K562 (cell line): ENCODE data around the gene HAPLN2. TPM values are rescaled to one million over a fixed set of nuclear protein-coding genes. Genes with fewer than 3 reads are reported as not detected.

Source experiments
- ADNP ChIP-seq: fragments of 200-800 bp; sonication (Bioruptor generic); IDR thresholded peaks from 2 replicates; pipeline ENCODE4 v1.6.1; 2016; ENCODE audit warnings: missing genetic modification characterization, missing compliant biosample characterization
- BRD9 ChIP-seq: fragments of 450-650 bp; IDR thresholded peaks from 2 replicates; pipeline ENCODE4 v1.6.1; 2018; ENCODE audit warnings: low read depth; ENCODE audit not compliant: partially characterized antibody
- CBFB ChIP-seq: sonication (generic); formaldehyde crosslinking; IDR thresholded peaks from 2 replicates; pipeline ENCODE4 v1.4.0; 2020; ENCODE audit warnings: mild to moderate bottlenecking, missing genetic modification reagents
- CBX3 ChIP-seq, 2 experiments: IDR thresholded peaks; 1 replicate in 1 of 2; 2 replicates in 1 of 2; pipeline ENCODE4 v1.6.1; 2012; ENCODE audit warnings: inconsistent platforms in 2 of 2, low read length in 2 of 2, borderline replicate concordance in 1 of 2, control low read depth in 1 of 2
- ETV1 ChIP-seq: fragments of 450-650 bp; conservative IDR thresholded peaks from 2 replicates; pipeline ENCODE4 v1.6.1; 2016; ENCODE audit warnings: missing genetic modification characterization, control low read depth, low read depth, missing compliant biosample characterization
- EZH2 ChIP-seq: IDR thresholded peaks from 2 replicates; pipeline ENCODE4 v1.6.1; 2012; ENCODE audit warnings: low read depth, mild to moderate bottlenecking, inconsistent platforms, low read length, borderline replicate concordance
- FOXA1 ChIP-seq: fragments of 450-650 bp; IDR thresholded peaks from 2 replicates; pipeline ENCODE4 v1.6.1; 2016; ENCODE audit warnings: mild to moderate bottlenecking, borderline replicate concordance
- HDAC1 ChIP-seq, 2 experiments: fragments of 450-650 bp; IDR thresholded peaks; 2 replicates each; pipeline ENCODE4 v1.6.1; 2016 to 2017; ENCODE audit warnings: inconsistent platforms in 1 of 2, mild to moderate bottlenecking in 1 of 2, moderate library complexity in 1 of 2
- HDGF ChIP-seq: fragments of 450-650 bp; IDR thresholded peaks from 2 replicates; pipeline ENCODE4 v1.6.1; 2016
- PHF20 ChIP-seq: fragments of 450-650 bp; IDR thresholded peaks from 2 replicates; pipeline ENCODE4 v1.6.1; 2018; ENCODE audit not compliant: partially characterized antibody
- WHSC1 ChIP-seq: IDR thresholded peaks from one replicate; pipeline ENCODE4 v1.6.1; 2012; ENCODE audit warnings: low read length, control low read depth, inconsistent platforms
- ZKSCAN8 ChIP-seq: fragments of 200-800 bp; sonication (Bioruptor generic); IDR thresholded peaks from 2 replicates; pipeline ENCODE4 v1.6.1; 2016; ENCODE audit warnings: missing genetic modification characterization, missing compliant biosample characterization
- ZNF644 ChIP-seq: fragments of 200-800 bp; sonication (Bioruptor generic); IDR thresholded peaks from 2 replicates; pipeline ENCODE4 v1.6.1; 2016; ENCODE audit warnings: low read depth, missing genetic modification characterization, missing compliant biosample characterization
- ZNF766 ChIP-seq: fragments of 200-800 bp; sonication (Bioruptor generic); conservative IDR thresholded peaks from 2 replicates; pipeline ENCODE4 v1.6.1; 2016; ENCODE audit warnings: missing genetic modification characterization, missing compliant biosample characterization
- polyA plus RNA-seq, 8 experiments: library from polyadenylated mRNA; depleted of rRNA in 4 of 8; stranded (reverse) in 5 of 8; unstranded in 3 of 8; fragments of >200 nt; fragmentation: Nextera tagmentation in 2 of 8; fragmentation: Illumina TruSeq in 1 of 8; extraction: Ambion mirVana in 2 of 8; extraction: Trizol in 1 of 8; gene quantifications; 2 replicates each; pipeline versions ENCODE4 v1.2.1 to v1.2.3, GENCODE V29; 2011 to 2014; ENCODE audit warnings: inconsistent platforms in 1 of 8, missing spikeins in 1 of 8
- total RNA-seq, 7 experiments: library from RNA; depleted of rRNA in 6 of 7; stranded (reverse); fragments of >200 nt in 6 of 7; fragmentation: Illumina TruSeq in 2 of 7; extraction: Trizol in 2 of 7; gene quantifications; 2 replicates each; pipeline versions ENCODE4 v1.2.1 to v1.2.3, GENCODE V29; 2011 to 2021; ENCODE audit warnings: low replicate concordance in 1 of 7
- TF ChIP-seq, protein P1 (sequence below): fragments of 200-800 bp; sonication (Bioruptor generic); IDR thresholded peaks from 2 replicates; pipeline ENCODE4 v1.6.1; 2016; ENCODE audit warnings: missing genetic modification characterization, missing compliant biosample characterization
- TF ChIP-seq, protein P2 (sequence below), 2 experiments: IDR thresholded peaks; 2 replicates each; pipeline ENCODE4 v1.6.1; 2012; ENCODE audit warnings: improper control_type of control experiment in 2 of 2, low read depth in 2 of 2, low read length in 2 of 2, borderline replicate concordance in 1 of 2

The HAPLN2 gene
- total and polyA plus RNA-seq, 9 of the 15 experiments (the other 6 are each of a cell fraction or from before 2014, with no cell fraction given), result 0.14 to 5.2 (median 3.8) TPM; not detected in 4

DNA sequence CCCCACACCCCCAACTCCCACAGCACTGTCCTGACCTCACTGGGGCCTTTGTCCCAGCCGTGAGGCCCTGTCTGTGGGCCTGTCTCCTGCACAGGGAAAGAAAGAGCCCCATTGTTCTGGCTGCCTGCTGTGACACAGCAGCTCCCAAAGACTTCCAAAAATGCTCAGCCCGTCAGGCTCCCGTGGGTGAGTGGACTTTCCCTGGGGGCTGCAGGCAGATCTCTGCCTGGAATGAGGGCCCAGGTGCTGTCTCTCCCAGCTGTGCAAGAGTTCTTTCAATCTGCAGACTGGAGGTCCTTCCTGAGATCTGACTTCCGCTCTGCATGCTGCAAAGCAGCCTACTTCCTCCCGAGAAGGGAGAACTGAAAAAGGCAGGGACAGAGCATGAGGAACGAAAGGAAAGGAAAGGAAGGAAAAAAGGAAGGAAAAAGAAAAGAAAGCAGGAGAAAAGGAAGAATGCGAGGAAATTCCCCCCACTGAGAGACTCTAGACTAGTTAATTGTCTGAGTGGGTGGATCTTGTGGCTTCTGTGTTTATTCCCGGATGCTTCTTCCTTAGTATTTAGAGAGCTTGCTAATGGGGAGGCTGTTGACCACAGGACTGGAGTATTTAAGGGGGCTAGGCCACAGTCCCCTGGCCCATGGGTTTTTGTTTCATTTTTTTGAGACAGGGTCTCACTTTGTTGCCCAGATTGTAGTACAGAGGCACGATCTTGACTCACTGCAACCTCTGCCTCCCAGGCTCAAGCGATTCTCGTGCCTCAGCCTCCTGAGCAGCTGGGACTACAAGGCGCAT, 43.0 kb downstream of the HAPLN2 start (continued):
- 0 out of 2 replicates have a peak, but pooled peaks have one; percentile 15 for TF ChIP-seq ZKSCAN8
- TF ChIP-seq, protein P1, sequence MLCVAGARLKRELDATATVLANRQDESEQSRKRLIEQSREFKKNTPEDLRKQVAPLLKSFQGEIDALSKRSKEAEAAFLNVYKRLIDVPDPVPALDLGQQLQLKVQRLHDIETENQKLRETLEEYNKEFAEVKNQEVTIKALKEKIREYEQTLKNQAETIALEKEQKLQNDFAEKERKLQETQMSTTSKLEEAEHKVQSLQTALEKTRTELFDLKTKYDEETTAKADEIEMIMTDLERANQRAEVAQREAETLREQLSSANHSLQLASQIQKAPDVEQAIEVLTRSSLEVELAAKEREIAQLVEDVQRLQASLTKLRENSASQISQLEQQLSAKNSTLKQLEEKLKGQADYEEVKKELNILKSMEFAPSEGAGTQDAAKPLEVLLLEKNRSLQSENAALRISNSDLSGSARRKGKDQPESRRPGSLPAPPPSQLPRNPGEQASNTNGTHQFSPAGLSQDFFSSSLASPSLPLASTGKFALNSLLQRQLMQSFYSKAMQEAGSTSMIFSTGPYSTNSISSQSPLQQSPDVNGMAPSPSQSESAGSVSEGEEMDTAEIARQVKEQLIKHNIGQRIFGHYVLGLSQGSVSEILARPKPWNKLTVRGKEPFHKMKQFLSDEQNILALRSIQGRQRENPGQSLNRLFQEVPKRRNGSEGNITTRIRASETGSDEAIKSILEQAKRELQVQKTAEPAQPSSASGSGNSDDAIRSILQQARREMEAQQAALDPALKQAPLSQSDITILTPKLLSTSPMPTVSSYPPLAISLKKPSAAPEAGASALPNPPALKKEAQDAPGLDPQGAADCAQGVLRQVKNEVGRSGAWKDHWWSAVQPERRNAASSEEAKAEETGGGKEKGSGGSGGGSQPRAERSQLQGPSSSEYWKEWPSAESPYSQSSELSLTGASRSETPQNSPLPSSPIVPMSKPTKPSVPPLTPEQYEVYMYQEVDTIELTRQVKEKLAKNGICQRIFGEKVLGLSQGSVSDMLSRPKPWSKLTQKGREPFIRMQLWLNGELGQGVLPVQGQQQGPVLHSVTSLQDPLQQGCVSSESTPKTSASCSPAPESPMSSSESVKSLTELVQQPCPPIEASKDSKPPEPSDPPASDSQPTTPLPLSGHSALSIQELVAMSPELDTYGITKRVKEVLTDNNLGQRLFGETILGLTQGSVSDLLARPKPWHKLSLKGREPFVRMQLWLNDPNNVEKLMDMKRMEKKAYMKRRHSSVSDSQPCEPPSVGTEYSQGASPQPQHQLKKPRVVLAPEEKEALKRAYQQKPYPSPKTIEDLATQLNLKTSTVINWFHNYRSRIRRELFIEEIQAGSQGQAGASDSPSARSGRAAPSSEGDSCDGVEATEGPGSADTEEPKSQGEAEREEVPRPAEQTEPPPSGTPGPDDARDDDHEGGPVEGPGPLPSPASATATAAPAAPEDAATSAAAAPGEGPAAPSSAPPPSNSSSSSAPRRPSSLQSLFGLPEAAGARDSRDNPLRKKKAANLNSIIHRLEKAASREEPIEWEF (CRISPR knock-in tag), result 0 out of 2 replicates have a peak, but pooled peaks have one; percentile 62
- TF ChIP-seq HDGF, result peak; percentile 83
- peak; percentile 86; the same call in 1 of the 2 replicates for TF ChIP-seq ADNP (tag)
- TF ChIP-seq ETV1 (tag), result peak; percentile 48
- peak; percentile 29 for TF ChIP-seq BRD9
- TF ChIP-seq ZNF644 (tag), result peak; percentile 43; the same call in 1 of the 2 replicates
- peak in 1 of 2 experiments; percentile 23; a peak in 1 of 3 replicates for TF ChIP-seq CBX3 (IDR thresholded peaks at IDR 0.05; ENCODE audit: borderline replicate concordance in 1 of 2, low read length in 2 of 2)
- no peak for TF ChIP-seq EZH2
- TF ChIP-seq, protein P2, sequence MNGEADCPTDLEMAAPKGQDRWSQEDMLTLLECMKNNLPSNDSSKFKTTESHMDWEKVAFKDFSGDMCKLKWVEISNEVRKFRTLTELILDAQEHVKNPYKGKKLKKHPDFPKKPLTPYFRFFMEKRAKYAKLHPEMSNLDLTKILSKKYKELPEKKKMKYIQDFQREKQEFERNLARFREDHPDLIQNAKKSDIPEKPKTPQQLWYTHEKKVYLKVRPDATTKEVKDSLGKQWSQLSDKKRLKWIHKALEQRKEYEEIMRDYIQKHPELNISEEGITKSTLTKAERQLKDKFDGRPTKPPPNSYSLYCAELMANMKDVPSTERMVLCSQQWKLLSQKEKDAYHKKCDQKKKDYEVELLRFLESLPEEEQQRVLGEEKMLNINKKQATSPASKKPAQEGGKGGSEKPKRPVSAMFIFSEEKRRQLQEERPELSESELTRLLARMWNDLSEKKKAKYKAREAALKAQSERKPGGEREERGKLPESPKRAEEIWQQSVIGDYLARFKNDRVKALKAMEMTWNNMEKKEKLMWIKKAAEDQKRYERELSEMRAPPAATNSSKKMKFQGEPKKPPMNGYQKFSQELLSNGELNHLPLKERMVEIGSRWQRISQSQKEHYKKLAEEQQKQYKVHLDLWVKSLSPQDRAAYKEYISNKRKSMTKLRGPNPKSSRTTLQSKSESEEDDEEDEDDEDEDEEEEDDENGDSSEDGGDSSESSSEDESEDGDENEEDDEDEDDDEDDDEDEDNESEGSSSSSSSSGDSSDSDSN (IDR thresholded peaks at IDR 0.05; ENCODE audit: borderline replicate concordance in 1 of 2, low read depth in 2 of 2, low read length in 2 of 2), result 0 out of 4 replicates have a peak, but pooled peaks of 1 of the 2 experiments have one; percentile 16
- peak; percentile 41 for TF ChIP-seq PHF20
- peak; percentile 5; the same call in 1 of the 2 replicates for TF ChIP-seq CBFB
- TF ChIP-seq ZNF766, result peak; percentile 61
- no peak for TF ChIP-seq FOXA1
- TF ChIP-seq WHSC1, result peak; percentile 20
- TF ChIP-seq HDAC1 (IDR thresholded peaks at IDR 0.05), result 0 out of 4 replicates have a peak, but pooled peaks of 1 of the 2 experiments have one; percentile 39
